NT2/D1 (cell line): ENCODE measurements around the gene RMC1.

Experiments
- SUZ12 ChIP-seq: IDR thresholded peaks from 2 replicates; pipeline ENCODE4 v1.6.1; 2011; ENCODE audit not compliant: insufficient read length, insufficient read depth; ENCODE audit errors: extremely low read depth
- YY1 ChIP-seq: IDR thresholded peaks from 2 replicates; pipeline ENCODE4 v1.6.1; 2011; ENCODE audit not compliant: insufficient read length, insufficient read depth
- ZNF274 ChIP-seq: IDR thresholded peaks from 2 replicates; pipeline ENCODE4 v1.6.1; 2011; ENCODE audit warnings: mild to moderate bottlenecking, low read depth, low read length

DNA sequence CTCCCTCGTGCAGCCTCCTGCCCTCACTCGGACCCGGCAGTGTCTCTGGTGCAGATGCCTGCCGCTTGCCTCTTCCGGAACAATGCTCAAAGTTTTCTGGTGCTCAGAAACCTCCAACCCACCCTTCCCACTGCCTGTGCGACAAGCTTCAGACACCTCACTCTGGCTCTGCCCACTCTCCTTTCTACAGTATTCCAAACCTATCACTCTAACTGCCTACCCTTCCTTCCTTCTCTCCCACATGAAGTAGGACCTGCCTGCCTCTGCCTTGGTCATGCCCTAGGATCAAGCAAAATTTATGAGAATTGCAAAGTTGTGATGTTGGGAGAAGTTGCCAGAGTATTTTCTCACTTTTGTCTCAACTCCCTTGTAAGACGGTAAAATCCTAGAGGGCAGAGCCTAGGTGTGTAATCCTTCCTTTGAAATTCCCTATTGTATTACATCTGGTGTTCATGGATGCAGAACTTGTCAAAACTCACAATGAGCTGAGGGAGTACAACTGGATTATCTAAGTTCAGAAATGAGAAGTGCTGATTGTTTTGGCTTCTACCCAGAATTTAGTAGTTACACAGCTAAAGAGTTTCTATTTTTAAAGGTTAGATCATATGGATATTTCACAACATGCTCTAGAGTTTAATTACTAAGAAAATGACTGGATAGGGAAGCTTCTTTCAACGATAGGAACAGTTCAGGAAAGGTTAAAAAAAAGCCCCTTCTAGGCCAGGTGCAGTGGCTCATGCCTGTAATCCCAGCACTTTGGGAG lies 75.8 kb downstream of the RMC1 start:
- no peak for TF ChIP-seq ZNF274
- no peak for TF ChIP-seq YY1
- no peak for TF ChIP-seq SUZ12
